Measurements from ENCODE around the gene LY6G6C. TPM values are rescaled to one million over a fixed set of nuclear protein-coding genes. Genes with fewer than 3 reads are reported as not detected.

The LY6G6C gene
- total RNA-seq, 2 experiments from 2014 or later = not detected

DNA sequence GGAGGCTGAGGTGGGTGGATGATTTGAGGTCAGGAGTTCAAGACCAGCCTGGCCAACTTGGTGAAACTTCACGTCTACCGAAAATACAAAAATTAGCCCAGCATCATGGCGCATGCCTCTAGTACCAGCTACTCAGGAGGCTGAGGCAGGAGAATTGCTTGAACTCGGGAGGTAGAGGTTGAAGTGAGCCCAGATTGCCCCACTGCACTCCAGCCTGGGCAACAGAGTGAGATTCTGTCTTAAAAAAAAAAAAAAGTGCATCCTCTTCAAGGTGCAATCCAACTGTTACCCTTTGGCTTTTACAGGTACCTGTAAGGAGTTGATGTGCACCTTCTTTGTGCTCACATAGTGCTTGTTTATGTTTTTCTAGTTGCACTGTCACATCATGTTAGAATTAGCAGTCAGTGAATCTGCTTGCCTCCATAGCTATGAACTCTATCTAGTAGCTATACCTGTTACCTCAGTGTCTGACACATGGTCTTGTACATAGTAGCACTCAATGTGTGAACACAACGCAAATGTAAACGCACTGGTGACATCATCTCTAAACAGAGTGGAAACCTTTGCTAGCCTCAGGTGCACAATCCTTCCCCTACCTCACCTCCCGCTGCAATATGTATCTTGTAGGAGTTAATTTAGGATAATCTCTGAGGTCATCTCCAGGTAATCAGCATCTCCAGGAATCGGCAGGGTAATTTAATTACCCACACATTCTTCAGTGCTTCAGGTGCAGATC is 27.9 kb upstream of the LY6G6C start:
- CTCF ChIA-PET = interaction anchor here (1.1 kb wide), 1 partner anchor 25 kb away, joined by 3 read pairs; no protein-coding TSS in a partner anchor
- POLR2A ChIA-PET = interaction anchor here (1.3 kb wide), 1 partner anchor 10 kb away, joined by 3 read pairs; no protein-coding TSS in a partner anchor

DNA sequence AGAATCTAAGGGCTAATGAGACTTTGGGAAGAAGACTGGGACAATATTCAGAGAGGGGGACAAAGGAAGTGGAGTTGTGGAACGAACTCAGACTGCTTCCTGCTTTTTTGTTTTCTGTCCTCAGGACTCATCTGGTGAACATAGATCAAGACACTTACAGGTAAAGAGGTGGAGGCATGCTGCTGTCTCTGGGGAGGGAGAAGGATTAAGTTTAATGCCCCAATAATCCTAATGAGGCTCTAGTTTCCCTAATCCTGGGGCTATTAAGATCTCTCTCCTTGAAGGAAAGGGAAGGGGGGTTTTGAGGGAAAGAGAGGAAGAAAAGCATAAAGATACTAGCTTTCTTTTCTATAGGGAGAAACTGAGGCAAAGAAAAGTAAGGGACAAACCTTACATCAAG is 22.9 kb upstream of the LY6G6C start:
- ChIA-PET POLR2A (no interaction called here), CTCF (no interaction called here)

DNA sequence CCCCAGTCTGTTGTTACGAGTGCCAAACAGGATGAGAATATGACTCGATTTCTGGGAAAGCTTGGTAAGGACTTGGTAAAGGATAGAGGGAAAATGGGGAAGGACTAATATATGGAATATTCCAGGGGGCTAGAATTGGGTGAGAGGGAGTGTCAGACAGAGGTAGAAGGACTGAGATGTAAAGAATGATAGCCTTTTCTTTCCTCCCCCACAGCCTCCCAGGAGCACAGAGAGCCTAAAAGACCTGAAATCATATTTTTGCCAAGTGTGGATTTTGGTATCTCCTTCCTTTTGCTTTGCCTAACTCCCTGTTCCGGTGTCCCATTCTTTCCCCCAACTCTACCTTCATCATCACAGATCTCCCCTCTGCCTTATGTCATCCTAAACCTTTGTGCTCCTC is 21.3 kb upstream of the LY6G6C start:
- POLR2A ChIA-PET = no interaction called here

DNA sequence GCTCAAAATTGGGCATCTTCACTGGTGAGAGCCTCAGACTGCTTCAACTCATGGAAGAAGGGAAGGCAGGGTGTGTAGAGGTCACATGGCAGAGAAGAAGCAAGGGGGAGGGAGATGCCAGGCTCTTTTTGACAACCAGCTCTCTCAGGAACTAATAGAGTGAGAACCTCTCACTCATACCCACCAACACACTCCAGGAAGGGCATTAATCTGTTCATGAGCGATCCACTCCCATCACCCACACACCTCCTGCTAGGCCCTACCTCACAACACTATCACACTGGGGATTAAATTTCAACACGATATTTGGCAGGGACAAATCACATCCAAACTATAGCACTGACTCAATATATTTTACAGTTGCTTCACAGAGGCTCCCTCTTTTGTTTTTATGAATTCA is 20.3 kb upstream of the LY6G6C start:
- ChIA-PET POLR2A (no interaction called here), CTCF (interaction anchor here (0.7 to 5.5 kb wide), 6 partner anchors 10 to 75 kb away, joined by 3 to 46 read pairs (median 4); partner anchors contain the start of gene DDAH2)

More for the DNA sequence above, 21.3 kb upstream of the LY6G6C start:
- CTCF ChIA-PET = no interaction called here

DNA sequence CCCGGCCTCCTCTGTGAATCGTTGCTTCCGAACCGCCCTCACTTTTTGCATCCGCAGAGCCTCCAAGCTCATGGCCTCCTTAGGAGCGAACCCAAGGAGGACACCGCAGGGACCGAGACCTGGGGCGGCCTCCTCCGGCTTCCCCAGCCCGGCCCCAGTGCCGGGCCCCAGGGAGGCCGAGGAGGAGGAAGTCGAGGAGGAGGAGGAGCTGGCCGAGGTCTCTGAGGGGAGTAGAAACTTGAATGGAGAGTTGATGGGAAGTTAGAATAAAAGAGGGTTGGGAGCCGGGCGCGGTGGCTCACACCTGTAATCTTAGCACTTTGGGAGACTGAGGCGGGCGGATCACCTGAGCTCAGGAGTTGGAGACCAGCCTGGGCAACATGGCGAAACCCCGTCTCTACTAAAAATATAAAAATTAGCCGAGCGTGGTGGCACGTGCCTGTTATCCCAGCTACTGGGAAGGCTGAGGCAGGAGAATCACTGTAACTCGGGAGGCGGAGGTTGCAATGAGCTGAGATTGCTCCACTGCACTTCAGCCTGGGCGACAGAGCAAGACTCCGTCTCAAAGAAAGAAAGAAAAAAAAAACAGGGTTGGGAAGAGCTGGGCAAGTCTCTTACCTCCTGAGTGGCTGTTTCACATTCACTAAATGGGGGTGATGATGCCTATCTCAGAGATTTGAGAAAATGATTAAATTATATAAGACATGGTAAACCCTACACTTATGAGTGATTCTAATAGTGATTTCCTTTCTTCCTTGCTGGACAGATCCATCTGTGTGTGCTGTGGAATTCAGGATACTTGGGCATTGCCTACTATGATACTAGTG is 19.1 kb upstream of the LY6G6C start:
- CTCF ChIA-PET = interaction anchor here (0.7 to 5.5 kb wide), 7 partner anchors 11 to 89 kb away, joined by 3 to 46 read pairs (median 7); partner anchors contain the start of genes DDAH2 and VARS1
- POLR2A ChIA-PET = interaction anchor here (0.5 to 1.6 kb wide), 4 partner anchors 10 to 212 kb away, joined by 3 to 7 read pairs (median 6); no protein-coding TSS in a partner anchor

DNA sequence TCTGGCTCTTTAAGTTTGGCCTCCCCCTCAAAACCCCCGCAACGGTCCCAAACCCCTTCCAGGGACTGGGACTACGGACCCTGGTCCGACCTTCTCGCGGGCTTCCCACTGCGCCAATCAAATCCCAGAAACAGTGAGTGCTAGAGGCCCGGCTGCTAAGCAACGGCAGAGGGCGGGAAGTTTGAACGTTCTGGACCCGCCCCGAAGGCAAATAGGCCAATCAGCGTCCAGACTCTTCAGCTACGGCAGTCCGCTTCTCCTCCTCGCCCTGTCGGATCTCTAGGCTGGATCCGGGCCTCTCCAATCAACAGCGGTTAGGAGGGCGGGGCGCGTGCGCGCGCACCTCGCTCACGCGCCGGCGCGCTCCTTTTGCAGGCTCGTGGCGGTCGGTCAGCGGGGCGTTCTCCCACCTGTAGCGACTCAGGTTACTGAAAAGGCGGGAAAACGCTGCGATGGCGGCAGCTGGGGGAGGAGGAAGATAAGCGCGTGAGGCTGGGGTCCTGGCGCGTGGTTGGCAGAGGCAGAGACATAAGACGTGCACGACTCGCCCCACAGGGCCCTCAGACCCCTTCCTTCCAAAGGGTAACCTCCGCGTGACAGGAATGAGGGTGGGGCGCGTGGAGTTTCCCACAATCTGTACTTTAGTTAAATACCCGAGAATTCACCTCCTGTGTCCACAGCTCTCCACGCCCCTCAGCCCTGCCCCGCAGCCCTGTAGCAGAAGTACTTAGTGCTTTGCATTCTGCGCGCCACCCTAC is 18.3 kb upstream of the LY6G6C start, which contains the start of gene MSH5:
MSH5 (plus strand) TSS at position 367 of the 758 bp plus-strand sequence. CDS start 462 bp downstream, outside the sequence.
- ChIA-PET POLR2A (interaction anchor here (0.6 to 1.6 kb wide), 7 partner anchors 10 to 223 kb away, joined by 3 to 7 read pairs (median 5); no protein-coding TSS in a partner anchor), CTCF (interaction anchor here (0.8 to 5.5 kb wide), 7 partner anchors 11 to 97 kb away, joined by 3 to 46 read pairs (median 7); partner anchors contain the start of genes DDAH2 and VARS1)

DNA sequence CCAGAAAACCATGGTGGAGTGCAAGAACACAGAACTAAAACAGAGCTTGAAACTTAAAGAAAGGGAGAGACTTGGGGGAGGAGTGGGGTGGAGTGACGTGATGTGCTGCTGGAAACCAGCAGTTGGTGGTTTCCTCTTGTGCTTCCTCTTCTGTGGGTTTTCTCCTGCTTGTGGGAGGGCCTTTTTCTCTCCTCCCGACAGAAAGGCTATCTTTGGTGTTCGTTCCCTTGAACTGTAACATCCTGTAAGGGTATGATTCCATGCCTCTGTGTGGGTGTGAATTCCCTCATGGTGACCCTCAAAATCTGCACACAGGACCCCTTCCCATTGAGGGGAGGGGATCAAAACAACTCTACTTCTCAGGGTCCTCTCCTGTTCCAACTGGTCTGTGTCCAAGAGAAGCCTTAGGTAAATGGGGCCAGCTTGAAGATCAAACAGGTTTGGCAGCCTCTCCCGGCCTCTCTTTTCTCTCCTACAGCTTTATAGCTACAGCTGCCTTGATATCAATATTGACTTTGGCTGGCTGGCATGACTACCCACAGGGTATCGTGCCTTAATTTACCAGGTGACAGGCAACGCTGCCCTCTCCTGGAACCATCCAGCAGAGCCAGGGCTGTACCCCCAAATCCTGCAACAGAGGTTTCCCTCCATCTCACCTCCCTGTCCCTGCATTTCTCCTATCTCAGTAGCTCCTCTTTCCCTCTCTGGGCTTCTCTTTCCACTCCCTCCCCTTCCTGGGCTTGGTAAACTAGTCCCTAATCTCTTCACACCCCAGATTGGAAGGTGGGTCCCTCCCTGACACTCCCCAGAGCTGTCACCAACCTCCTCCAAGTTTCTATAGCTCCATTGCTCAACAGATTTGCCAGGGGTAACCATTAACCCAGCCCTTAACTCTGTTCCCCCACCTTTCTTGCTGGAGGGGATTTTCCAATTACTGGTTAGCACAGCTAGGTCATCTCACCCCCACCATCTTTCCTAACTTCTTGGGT is 16.7 kb upstream of the LY6G6C start:
- POLR2A ChIA-PET = interaction anchor here (0.6 to 2.1 kb wide), 10 partner anchors 8 to 1580 kb away, joined by 3 to 5 read pairs (median 4); partner anchors contain the start of genes ABHD16A, BAG6, HSPA1B and LSM2
- CTCF ChIA-PET = interaction anchor here (0.8 to 5.5 kb wide), 7 partner anchors 10 to 99 kb away, joined by 3 to 46 read pairs (median 4); partner anchors contain the start of genes DDAH2, HSPA1B and VARS1

DNA sequence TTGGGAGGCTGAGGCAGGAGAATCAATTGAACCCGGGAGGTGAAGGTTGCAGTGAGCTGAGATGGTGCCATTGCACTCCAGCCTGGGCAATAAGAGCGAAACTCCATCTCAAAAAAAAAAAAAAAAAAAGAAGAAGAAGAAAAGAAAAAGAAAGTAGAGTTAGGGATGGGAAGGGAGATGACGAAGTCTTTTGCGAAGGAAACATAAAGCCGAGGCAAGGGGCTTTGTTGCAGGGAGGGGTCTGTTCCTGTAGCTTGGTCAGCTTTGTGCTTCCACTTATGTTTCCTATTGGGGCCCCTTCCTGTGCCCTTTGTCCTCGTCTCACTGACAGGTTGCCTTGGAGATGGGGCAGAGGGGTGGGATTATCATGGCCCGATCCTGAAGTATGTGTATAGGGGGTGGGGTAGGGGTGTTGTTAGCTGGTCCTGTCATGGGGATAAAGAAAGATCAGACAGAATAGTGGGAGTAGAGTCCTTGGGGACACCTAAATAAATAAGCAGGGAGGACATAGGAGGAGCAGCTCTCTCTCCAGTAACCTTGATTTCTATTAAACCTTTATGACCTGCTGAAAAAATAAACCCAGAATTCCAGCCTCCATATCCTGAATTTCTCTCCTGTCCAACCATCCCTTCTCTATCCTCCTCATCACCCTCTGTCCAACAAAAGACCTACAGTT is 15.9 kb upstream of the LY6G6C start:
- CTCF ChIA-PET = interaction anchor here (0.8 to 5.5 kb wide), 6 partner anchors 9 to 92 kb away, joined by 3 to 46 read pairs (median 3); partner anchors contain the start of genes DDAH2, HSPA1B and VARS1

DNA sequence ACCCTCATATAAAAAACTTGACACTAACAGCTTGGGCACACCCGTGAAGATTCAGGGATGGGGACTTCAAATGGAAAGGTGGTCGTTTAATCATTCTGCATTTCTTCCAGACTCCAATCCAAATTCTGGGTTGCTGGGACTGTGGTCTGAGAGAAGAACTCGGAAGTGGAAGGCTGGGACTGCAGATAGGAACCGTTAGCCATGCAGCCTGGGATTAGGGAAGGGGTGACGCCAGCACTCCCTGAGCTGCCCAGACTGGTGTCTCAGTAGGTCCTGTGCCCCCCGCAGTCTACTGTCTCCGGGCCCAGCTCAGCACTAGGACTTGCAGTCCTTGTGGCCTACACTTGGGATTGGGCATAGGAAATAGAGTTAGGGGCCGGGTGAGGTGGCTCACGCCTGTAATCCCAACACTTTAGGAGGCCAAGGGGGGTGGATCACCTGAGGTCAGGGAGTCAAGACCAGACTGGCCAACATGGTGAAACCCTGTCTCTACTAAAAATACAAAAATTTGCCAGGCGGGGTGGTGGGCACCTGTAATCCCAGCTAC is 15.3 kb upstream of the LY6G6C start:
- ChIA-PET CTCF (interaction anchor here (0.7 to 5.5 kb wide), 5 partner anchors 8 to 93 kb away, joined by 3 to 46 read pairs (median 3); partner anchors contain the start of genes DDAH2 and VARS1), POLR2A (interaction anchor here (0.6 to 2.1 kb wide), 3 partner anchors 30 to 1101 kb away, joined by 4 to 6 read pairs (median 5); partner anchors contain the start of gene HSPA1B)

More for the DNA sequence above, 15.9 kb upstream of the LY6G6C start:
- POLR2A ChIA-PET = interaction anchor here (0.6 to 2.1 kb wide), 7 partner anchors 29 to 1100 kb away, joined by 3 to 6 read pairs (median 4); partner anchors contain the start of genes ABHD16A, BAG6, HSPA1B and LSM2

DNA sequence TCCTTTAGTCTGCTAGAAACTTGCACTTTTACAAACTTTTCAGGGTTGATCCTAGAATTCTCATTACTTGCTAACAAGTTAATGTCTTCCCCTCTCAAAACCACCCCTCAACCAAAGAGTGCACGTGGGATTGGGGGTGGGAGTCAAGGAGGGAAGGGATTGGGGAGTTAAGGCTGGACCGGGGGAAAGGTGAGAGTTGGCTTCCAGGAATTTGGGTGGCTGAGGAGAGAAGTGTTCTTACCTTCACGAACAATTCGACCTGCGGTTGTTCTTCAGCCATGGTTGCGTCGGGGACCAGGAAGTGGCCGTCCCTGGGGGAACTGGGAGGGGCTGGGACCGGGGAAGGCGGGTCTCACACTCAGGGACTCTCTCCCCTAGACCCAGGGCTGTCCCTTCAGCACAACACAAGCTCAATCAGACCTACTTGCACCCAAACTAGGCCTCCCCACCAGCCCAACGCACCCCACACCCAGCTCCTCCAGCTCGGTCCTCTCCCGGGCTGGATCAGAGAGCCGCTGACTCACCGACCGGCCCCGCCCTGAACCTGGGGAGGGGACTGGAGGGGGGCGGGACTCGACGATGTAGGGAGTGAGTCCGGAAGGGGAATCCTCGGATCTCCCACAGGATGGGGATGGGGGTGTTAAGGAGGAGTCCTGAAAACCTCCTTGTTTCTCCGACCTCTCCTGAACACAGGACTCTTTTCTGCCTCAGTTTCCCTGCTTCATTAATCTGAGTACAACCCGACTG is 14.6 kb upstream of the LY6G6C start, which contains the start of gene CLIC1:
CLIC1 (minus strand) TSS at position 510 of the 747 bp plus-strand sequence; CDS start at position 280, 230 bp downstream.
- ChIA-PET CTCF (interaction anchor here (0.6 to 3.2 kb wide), 7 partner anchors 33 to 759 kb away, joined by 3 to 23 read pairs (median 3); partner anchors contain the start of gene VARS1), POLR2A (interaction anchor here (0.5 kb wide), 1 partner anchor 72 kb away, joined by 3 read pairs; the partner anchor contains the start of gene GPANK1)

DNA sequence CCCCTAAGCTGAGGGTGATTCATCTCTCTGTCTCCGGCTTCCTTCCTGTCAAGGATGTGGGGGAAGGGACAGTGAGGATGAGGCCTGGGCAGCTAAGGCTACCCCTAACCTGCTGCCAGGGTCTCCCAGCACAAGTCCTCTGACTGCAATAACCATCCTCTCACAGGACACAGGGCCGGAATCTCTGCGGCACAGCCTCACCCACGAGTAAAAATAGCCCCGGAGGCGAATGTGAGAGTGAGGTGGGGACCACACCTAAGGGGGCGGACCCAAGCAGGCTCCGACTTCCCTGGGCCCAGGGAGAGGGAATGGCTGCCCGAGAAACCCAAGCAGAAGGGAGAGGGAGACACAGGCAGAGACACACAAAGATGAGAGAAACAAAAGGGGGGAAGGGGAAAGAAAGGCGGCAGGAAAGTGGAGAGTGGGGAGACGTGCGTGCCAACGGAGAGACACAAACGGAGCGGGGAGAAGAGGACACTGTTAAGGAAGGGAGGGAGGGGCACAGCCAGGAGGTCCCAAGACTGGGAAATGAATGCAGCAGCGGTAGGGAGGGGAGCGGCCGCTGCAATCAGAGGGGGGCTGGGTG is 13.4 kb upstream of the LY6G6C start:
- CTCF ChIA-PET = interaction anchor here (0.7 to 2.8 kb wide), 5 partner anchors 13 to 1542 kb away, joined by 3 to 9 read pairs (median 3); partner anchors contain the start of gene B3GALT4
- POLR2A ChIA-PET = interaction anchor here (0.6 to 0.7 kb wide), 5 partner anchors 13 to 210 kb away, joined by 3 to 5 read pairs (median 4); partner anchors contain the start of genes HSPA1A, HSPA1B and HSPA1L

DNA sequence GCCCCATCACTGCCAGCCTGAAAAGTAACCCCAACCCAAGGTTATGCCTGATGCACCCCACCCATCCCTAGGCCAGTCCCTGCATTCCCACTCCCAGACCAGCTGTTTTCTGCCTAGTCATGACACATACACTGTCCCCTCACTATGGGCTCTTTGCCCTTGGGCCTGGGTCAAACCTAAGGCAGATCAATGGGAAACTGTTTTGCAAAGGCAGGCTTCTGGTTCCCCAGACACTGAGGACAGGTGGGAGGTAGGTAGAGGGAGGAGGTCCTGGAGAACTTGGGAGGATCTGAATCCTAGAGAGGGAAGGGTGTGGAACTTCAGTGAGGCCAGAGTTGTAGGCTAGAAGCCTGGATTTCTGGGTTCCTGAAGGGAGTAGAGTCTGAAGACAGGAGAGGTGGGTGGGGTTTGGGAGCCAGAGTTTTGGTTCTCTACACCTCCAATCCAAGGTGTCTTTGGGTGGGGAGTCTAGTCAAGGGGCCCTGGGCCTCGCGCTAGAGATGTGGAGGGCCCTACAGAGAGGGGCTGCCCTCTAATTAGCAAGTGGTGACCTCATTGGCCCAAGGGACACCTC is 12.8 kb upstream of the LY6G6C start:
- ChIA-PET CTCF (interaction anchor here (1.0 to 2.8 kb wide), 3 partner anchors 13 to 40 kb away, joined by 3 to 9 read pairs (median 8); no protein-coding TSS in a partner anchor), POLR2A (no interaction called here)

DNA sequence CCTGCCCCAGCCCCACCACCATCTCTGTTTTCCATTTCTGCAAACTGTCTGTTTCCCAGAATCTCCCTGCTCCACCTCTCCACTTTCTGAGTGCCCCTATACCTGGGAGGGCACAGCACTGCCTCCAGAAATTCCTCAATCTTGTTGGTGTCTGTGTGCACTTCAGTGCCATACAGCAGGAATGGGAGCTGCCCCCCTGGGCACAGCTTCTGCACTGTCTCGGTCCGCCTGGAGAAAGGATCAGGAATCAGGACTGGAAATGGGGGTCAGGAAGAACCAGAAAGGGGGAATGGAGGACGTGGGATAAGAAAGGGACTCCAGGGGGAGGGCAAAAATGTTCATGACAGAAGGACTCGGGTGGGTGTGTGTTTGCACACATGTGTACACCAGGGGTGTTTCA is 12.2 kb upstream of the LY6G6C start:
- ChIA-PET CTCF (interaction anchor here (2.6 to 2.8 kb wide), 2 partner anchors 36 to 40 kb away, joined by 8 to 9 read pairs; no protein-coding TSS in a partner anchor), POLR2A (no interaction called here)

DNA sequence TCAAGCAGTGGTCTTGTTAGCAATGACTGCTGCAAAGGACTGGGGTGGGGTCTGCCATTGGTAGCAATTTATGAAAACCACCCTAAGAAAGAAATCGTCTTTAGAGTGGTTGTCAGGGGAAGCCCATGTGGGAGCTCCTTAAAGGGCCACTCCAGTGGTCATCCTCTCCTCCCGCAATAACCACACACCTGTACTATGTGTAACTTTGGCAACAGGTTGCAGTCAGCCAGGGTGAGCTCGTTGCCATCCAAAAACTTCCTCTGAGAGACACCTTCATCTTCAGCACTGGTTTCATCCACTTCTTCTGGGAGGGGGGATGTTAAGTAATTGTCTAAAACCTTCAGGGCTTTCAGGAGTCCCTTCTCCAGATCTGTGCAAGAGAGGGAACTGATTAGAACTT is 10.5 kb upstream of the LY6G6C start:
- POLR2A ChIA-PET = no interaction called here
- CTCF ChIA-PET = interaction anchor here (1.6 kb wide), 1 partner anchor 64 kb away, joined by 4 read pairs; the partner anchor contains the start of gene VARS1

Measured in activated CD8-positive, alpha-beta memory T cell treated with anti-CD3 and anti-CD28 coated beads for 36 hours (primary cell).